ENCODE data around the gene STAMBP.
"Not testable (repeated sequence)": the region's sequence is repeated elsewhere in the genome, so short reads cannot be mapped to it uniquely, and the experiment has no call there.

Gene STAMBP

GRCh38 chr2:73887596-73888353 is 59.0 kb downstream of the STAMBP start:
- not testable (repeated sequence) for DNase-seq (ENCODE audit: low spot score)

- no peak for DNase-seq (ENCODE audit: low spot score)
These were observed 59.6 kb downstream of the STAMBP start for GRCh38 chr2:73888388-73888787.

- no peak for DNase-seq (ENCODE audit: low spot score)
These were observed 60.4 kb downstream of the STAMBP start for GRCh38 chr2:73889206-73889605.

DNA sequence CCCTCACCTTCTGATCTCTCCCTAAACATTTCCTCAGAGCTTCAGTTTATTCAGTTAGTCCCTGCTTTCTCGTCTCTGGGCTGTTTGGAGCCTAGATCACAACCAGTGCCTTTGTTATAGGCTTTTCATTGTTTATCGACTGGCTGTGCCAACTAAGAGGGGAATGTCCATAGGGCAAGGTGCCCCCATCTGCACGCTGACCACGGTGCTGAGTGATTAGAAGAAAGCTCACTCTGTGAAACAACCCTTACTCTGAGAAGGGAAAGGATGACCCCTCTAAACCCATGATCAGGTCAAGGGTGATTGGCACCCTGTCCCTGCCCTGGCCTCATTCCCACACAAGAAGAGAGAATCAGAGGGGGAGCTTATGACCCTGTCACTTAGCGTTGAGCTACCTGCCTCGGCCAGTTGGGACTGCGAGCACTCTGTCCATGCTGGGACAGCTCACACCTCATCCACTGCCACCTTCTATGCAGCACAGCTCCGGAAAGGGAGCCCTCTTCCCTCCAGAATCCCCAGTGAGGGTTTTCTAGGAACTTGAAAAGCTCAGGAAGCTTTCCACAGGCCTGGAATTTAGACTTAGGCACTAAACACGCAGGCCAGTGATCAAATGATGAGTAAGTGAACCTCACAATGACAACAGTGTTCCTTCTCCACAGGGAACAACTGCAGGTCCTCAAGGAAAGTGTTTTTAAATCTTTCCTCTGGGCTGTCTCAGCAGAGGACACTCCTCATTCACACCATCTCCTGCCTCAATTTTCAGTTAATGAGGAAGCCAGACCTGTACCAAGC is 61.7 kb downstream of the STAMBP start:
- DNase-seq (ENCODE audit: low spot score), result no peak

DNA sequence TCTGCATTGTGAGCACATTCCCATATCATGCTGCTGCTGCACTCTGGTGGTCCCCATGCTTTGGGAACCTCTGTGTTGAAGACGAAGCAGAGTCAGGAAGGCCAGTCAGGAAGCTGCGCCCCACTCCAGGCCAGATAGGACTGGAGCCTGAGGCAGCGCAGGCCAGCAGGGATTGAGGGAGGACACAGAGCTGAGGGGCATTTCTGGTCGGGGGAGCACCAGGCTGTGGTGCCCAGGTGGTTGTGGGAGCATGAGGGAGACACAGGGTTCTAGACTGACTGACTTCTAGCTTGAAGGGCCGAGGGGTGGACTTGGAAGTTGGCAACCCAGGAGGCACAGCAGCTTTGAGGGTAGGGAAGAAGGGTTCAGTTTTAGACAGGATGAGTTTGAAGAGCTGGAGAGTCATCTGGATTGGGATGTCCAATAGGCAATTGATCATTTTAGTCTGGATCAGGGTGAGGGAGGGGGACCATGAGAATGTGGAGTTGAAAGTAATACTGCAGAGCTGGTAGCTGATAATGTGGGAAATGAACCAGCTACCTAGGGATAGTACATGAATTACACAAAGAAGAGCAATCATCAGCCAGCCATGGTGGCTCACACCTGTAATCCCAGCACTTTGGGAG is 62.6 kb downstream of the STAMBP start:
- DNase-seq (ENCODE audit: low spot score), result no peak

DNA sequence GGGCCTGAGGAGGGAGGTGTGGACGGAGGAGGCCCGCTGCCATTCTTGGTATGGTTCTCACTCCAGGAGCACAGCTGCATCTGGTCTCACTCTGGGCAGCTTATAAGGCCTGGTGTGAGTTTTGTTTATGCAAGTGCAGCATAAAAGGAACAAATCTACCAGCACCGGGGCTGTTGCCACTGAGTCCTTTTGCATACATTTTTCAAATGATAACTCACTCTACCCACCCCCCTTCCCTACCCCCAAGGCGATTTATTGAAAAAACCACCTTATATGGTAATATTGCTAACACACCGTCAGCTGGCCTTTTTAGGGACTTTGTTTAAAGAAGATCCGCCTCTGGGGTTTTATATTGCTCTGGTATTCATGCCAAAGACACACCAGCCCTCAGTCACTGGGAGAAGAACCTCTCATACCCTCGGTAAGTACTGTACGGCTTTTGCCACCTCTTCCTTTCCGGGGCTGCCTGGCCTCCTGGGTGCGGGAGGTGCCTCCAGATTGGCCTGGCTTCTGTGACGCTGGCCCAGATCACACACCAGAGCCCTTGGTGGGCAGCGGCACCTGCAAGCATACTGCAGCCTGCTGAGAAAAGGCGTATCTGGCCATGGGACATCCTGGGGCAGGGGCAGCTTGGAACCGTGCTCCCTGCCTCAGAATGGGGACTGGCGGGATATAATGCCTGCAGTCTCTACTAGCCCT is 64.0 kb downstream of the STAMBP start, which contains the start of gene ACTG2:
TSS of gene ACTG2 (plus strand) at position 378 of the 699 bp plus-strand sequence. CDS start 8,304 bp downstream, outside the sequence.
- no peak for DNase-seq (ENCODE audit: low spot score)

DNA sequence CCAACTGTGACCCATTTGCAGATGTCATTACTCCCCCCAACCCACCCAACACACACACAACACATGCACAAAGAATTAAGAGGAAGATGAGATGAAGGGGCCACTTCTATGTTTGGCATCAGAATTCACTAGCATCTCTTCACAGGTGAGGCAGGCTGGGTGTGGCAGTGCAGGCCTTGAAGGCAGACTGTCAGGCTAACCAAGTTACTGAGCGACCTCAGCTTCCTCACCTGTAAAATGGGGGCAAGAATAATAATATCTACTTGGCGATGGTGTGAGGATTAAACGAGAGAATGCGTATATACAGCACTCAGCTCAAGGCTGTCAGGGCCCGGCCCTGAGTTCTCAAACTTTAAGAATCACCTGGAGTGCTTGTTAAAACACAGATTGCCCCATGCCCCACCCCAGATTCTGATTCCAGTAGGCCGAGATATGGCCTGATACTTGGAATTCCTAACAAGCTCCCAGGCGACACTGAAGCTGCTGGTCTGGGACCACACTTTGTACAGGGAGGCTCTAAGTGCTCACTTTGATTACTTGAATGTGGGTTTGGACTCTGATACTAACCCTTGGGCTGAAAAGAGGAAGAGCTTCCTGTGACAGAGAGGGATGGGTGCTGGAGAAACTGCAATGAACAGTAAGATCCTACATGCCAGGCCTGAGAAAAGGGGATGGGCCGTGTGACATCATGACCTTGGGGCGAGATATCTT is 65.2 kb downstream of the STAMBP start:
- DNase-seq (ENCODE audit: low spot score), result no peak

DNA sequence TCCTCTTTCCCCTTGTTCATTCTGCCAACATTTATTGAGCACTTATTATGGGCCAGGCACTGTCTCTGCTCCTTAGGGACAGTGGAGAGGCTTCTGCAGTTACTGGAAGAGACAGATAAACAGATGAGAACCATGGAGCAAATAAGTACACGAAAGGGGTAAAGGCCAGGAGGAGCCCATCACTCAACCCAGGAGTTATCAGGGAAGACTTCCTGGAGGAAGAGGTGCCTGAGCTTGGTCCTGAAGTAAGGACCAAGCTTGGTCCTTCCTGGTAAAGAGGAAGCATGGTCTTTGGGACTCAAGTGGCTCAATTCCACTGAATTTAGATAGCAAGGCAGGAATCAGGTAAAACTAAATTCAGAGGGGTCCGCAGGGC is 65.7 kb downstream of the STAMBP start:
- no peak for DNase-seq (ENCODE audit: low spot score)

DNA sequence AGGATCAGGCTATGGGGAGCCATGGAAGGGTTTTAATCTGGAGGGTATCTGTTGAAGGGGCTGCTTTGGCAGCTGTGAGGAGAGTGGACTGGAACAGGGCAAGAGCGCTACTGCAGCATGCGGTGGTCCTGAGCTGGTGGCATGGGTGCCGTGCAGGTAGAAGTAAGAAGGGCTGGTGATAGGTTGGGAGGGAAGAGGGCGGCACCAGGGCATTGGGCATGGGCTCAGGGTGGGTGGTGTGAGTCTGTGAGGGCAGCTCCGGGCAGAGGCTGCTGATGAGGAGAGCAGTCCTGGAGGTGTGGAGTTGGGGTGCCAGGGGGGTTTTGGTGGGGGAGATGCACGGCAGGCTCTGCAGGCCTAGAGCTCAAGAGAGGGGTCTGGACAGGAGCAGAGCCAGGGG is 66.1 kb downstream of the STAMBP start:
- DNase-seq (ENCODE audit: low spot score), result no peak

GRCh38 chr2:73895473-73895872 is 66.7 kb downstream of the STAMBP start:
- no peak for DNase-seq (ENCODE audit: low spot score)

- peak; percentile 23 for DNase-seq (ENCODE audit: low spot score)
These were observed 67.8 kb downstream of the STAMBP start for GRCh38 chr2:73896362-73897239.

DNA sequence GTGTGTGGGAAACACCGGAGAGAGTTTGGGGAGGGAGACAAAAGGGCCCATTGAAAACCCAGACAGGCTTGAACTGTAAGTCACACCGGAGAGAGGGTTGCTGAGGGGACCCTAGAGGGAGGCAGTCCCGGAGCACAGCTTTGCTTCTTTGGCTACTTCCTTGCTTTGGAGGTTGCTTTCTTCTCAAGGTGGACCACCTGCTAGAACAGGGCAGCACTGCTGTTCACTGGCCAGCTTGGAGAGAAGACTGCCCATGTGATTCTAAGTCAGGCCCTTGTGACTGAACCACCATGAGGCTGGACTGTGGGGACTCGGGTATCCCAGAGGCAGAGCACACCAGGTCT is 68.5 kb downstream of the STAMBP start:
- no peak for DNase-seq (ENCODE audit: low spot score)

DNA sequence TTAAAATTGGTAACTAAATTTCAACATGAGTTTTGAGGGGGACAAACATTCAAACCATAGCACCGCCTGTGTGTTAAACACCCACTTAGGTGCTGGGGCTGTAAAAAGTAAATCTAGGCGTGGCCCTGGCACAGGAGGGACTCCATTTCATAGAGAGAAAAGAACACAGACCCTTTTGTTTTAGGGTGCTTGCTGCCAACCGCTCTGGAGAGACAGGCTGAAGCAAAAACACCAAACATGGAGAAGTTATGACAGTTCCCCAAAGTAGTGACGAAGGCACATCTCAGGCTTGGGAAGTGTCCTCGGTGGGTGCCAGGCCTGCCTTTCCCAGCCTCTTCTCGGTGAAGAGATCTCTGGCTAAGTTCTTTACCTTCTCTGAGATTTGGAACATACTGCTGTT is 69.2 kb downstream of the STAMBP start:
- no peak for DNase-seq (ENCODE audit: low spot score)

- DNase-seq (ENCODE audit: low spot score), result no peak
These were observed 71.1 kb downstream of the STAMBP start for GRCh38 chr2:73899801-73900336.

DNA sequence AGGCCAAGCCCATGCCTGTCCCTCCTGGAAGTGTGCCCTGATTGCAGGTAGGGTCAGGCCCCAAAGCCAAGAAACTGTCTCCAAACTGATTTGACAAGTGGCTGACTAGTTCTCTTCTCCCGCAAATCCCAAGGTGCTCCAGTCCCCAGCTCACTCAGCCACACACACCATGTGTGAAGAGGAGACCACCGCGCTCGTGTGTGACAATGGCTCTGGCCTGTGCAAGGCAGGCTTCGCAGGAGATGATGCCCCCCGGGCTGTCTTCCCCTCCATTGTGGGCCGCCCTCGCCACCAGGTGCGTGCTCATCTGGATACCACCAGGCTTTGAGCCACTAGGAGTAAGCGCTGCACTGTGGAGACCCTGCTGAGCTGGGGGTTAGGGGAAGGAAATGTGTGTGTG is 72.4 kb downstream of the STAMBP start:
- DNase-seq (ENCODE audit: low spot score), result no peak

- no peak for DNase-seq (ENCODE audit: low spot score)
These were observed 73.5 kb downstream of the STAMBP start for GRCh38 chr2:73902284-73902683.

DNA sequence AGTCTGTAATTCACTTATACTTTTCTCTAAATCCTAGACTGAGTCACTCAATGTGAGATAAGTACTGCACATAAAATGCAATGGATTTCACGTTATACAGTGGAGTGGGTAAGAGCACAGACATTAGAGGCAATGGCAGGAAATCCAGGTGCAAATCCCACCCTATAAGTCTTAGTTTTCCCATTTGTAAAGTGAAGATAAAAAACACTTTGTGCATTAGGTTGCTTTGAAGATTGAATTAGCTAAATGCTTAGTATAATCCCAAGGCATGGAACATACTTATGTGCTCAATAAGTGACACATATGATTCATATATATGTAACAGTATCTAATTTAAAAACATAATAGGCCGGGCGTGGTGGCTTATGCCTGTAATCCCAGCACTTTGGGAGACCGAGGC is 74.6 kb downstream of the STAMBP start:
- no peak for DNase-seq (ENCODE audit: low spot score)

DNA sequence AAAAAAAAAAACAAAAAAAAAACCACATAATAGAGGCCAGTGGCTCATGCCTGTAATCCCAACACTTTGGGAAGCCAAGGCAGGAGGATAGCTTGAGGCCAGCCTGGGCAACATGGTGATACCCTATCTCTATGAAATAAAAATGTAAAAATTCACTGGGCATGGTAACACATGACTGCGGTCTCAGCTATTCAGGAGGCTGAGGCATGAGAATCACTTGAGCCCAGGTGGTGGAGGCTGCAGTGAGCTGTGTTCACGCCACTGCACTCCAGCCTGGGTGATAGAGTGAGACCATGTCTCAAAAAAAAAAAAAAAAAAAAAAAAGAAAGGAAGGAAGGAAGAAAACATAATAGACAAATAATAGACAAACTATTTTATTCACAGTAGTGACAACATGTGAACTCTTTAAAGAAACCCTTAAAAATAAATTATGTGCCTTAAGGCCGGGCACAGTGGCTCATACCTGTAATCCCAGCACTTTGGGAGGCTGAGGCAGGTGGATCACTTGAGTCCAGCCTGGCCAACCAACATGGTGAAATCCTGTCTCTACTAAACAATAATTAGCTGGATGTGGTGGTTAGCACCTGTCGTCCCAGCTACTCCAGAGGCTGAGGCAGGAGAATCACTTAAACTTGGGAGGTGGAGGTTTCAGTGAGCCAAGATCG is 75.3 kb downstream of the STAMBP start:
- not testable (repeated sequence) for DNase-seq (ENCODE audit: low spot score)

GRCh38 chr2:73904952-73905351 is 76.2 kb downstream of the STAMBP start:
- no peak for DNase-seq (ENCODE audit: low spot score)

Measured in CD4-positive, alpha-beta T cell treated with Interleukin-15 for 4 hours (primary cell).